Activated CD4-positive, alpha-beta memory T cell treated with anti-CD3 and anti-CD28 coated beads for 36 hours (primary cell): ENCODE measurements around the gene OSBPL5. TPM values are rescaled to one million over a fixed set of nuclear protein-coding genes. Genes with fewer than 3 reads are reported as not detected.

Experiments
- CTCF ChIA-PET: fragments of 350-600 bp; sonication (Branson Sonifier 250); formaldehyde crosslinking; loops from one replicate; lab custom pipeline; 2021; ENCODE audit warnings: antibody characterized with exemption, inconsistent platforms; lab: Charles Lee
- POLR2A ChIA-PET: fragments of 350-600 bp; sonication (Branson Sonifier 250); formaldehyde crosslinking; loops from one replicate; lab custom pipeline; 2021; ENCODE audit warnings: antibody characterized with exemption; lab: Charles Lee
- DNase-seq: peaks from one replicate; pipeline ENCODE4 v3.0.0-alpha.2; 2020
- H3K27ac Mint-ChIP-seq: one replicate; pipeline ENCODE4 v1.8.0; 2021; ENCODE audit warnings: mixed read lengths
- H3K27me3 Mint-ChIP-seq: one replicate; pipeline ENCODE4 v1.8.0; 2021; ENCODE audit warnings: mixed read lengths
- H3K36me3 Mint-ChIP-seq: one replicate; pipeline ENCODE4 v1.8.0; 2021; ENCODE audit warnings: mixed read lengths
- H3K4me1 Mint-ChIP-seq: one replicate; pipeline ENCODE4 v1.8.0; 2021; ENCODE audit warnings: low read depth, mixed read lengths
- H3K4me3 Mint-ChIP-seq: one replicate; pipeline ENCODE4 v1.8.0; 2021; ENCODE audit warnings: mild to moderate bottlenecking, mixed read lengths
- H3K9me3 Mint-ChIP-seq: one replicate; pipeline ENCODE4 v1.8.0; 2021; ENCODE audit warnings: mixed read lengths
- intact Hi-C: fragments of 100-400 bp; cut with micrococcal nuclease; formaldehyde crosslinking; loops from one replicate; pipeline ENCODE4 v1.15.1; 2023
- total RNA-seq, 2 experiments: library from RNA; stranded (reverse); gene quantifications; one replicate each; pipeline ENCODE4 v1.2.3, GENCODE V29; 2021

OSBPL5 gene
- total RNA-seq, 2 experiments from 2014 or later, result 4.6 to 4.7 TPM

DNA sequence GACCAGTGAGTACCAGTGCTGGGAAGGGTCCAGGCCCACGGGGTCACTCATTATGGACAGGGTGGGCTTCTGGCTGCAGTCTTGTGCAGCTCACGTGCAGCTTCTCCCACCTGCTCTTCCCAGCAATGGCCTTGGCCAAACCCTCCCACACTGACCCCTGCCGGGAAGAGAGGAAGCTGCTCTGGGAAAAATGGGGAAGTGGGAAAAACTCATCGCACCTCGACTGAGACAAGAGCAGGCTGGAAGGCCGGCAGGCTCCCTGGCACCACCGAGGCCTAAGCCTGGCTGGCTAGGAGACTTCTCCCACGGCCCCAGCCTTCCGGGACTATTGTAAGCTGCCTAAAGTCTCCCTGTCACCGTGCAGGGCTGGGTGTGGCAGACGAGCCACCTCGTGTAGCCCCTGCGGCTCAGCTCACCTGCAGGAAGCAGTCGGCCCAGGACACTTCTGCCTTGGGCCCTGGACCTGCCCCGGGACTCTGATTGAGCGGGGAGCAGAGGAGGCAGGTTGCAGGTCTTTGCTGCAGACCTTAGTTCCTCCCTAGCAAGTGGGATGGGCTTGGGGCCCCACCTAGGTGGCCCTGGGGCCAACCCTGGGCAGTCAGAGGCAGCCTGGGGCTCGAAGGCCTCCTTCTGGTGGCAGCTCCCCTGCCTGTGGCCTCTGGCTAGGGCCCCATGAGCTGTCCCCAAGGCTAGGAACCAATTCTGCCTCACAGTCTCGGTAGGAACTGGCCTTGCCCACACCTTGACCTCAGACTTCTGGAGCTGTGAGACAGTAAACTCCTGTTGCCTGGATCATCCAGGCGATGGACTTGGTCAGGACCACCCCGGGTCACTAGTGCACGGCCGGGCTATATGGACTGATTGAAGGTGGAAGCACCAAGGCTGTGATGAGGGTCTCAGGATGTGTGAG lies 30.4 kb upstream of the OSBPL5 start:
- CTCF ChIA-PET, result no interaction called here
- Mint-ChIP-seq H3K27ac (no peak overlapping the region), H3K4me3 (no peak overlapping the region), H3K4me1 (no peaks in the 10 kb centered on the region), H3K9me3 (no peaks in the 10 kb centered on the region), H3K27me3 (no peaks in the 10 kb centered on the region), H3K36me3 (no peaks in the 10 kb centered on the region)
- DNase-seq, result no peak
- POLR2A ChIA-PET, result no interaction called here
- intact Hi-C loops, result no loop called here

DNA sequence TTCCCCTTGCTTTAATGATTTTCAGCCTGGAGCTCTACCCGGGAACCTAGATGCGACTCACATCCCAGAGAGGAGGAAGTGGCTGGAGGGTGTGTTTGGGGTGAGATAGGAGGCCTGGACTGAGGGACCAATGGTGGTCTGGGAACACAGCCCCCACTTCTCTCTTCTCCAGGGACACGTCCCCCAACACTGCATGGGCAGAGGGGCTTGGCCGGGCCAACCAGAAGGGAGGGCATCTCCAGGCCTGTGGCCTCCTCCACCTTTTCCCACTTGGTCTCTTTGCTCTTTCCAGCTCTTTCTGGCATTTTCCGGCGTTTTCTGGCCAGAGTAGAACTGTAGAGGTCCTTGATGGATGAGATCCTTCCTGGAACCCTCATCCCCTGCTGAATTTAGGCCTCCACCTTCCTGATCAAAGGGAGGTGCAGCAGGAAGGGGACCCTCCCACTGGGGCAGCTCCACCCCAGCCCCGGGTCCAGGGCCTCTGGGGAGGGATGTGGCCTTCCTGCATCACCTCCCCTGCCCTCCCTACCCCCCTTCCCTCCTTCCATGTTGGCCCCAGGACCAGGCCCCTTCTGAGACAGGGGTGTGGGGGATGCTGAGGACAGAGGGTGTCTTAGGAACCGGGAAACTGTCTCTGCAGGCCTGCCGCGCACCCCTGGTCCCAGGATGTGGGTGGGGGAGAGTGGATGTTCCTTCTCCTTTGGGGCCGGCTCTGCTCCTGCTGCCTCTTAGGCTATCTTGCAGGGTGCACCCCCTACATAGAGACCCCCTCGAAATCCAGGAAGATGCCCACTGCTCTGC lies 29.1 kb upstream of the OSBPL5 start:
- no peaks in the 10 kb centered on the region for H3K9me3 Mint-ChIP-seq
- H3K4me3 Mint-ChIP-seq, result no peak overlapping the region
- H3K27me3 Mint-ChIP-seq, result no peaks in the 10 kb centered on the region
- H3K27ac Mint-ChIP-seq, result no peak overlapping the region
- no peak for DNase-seq
- no peaks in the 10 kb centered on the region for H3K4me1 Mint-ChIP-seq
- CTCF ChIA-PET, result no interaction called here
- POLR2A ChIA-PET, result no interaction called here
- no peaks in the 10 kb centered on the region for H3K36me3 Mint-ChIP-seq
- intact Hi-C loops, result no loop called here

DNA sequence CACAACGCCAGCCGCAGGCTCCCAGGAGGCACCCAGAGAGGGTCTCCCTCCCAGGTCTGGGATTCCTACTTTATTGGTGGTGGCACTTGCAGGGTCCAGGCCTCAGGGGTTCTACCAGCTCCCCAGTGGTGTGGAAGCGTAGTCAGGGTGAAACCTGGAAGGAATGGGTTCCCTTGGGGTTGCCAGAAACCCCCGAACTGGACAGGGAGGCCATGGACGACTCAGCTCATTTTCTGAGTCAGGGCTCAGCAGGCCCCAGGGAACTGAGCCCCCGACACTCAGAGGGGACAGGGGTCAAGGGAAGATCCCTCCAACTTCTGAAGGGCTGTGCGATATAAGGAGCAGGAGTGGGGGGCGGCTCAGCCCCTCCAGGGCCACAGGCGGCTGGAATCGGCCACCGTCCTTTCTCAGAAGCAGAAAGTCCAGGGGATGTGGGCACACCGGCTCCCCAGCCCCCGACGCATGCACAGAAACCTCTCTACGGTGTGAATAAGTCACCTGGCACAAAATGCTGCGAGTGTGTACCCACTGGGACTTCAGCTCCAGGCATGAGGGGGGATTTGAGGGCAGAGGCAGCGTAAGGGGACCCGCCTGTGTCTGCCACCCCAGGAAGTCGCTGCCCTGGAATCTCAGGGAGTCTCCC lies 28.4 kb upstream of the OSBPL5 start:
- DNase-seq, result no peak
- Mint-ChIP-seq H3K9me3 (no peaks in the 10 kb centered on the region), H3K27me3 (peaks cover under 1% of the 10 kb centered on the region), H3K36me3 (no peaks in the 10 kb centered on the region), H3K27ac (no peak overlapping the region), H3K4me1 (no peaks in the 10 kb centered on the region), H3K4me3 (no peak overlapping the region)
- POLR2A ChIA-PET, result no interaction called here
- intact Hi-C loops, result no loop called here
- CTCF ChIA-PET, result no interaction called here

DNA sequence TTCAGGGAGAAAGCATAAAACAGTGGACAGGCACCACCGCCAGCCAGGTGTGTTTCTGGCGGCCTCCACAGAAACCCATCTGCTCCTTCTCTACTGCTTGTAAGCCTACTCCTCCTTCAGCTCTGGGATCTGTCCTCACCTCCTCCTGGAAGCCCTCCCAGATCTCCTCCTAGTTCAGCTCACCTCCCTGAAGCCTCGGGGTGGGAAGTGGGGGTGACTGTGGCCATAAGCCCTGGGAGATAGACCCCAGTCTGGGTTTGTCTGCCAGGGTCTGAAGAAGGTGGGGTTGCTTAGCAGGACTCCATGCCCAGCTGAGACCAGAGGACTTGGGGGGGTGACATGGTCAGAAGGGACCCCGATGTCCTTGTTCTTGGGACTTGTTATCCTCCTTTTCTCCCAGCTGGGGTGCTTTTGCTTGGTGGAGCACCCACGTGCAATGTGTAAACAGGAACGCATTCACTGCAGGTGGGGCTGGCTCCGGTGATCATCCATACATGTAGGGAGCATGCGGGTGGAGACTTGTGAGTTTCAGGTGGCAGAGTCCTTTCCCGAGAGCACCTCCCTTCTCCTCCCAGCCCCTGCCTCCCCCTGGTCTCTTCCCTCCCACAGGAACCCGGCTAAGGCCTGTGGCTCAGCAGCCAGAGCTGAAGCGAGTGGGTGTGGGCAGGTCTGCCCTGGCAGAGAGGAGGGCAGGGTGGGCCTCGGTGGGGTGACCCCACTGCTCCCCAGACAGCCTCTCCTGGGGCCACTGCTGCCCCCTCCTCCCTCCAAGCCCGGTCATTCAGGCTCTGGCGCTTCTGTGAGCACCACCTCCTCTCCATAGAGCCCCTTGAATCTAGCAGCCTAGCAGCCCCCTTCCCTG lies 27.6 kb upstream of the OSBPL5 start:
- DNase-seq, result no peak
- Mint-ChIP-seq H3K36me3 (no peaks in the 10 kb centered on the region), H3K4me3 (no peak overlapping the region), H3K4me1 (no peaks in the 10 kb centered on the region), H3K27me3 (peaks cover 3% of the 10 kb centered on the region), H3K27ac (no peak overlapping the region), H3K9me3 (no peaks in the 10 kb centered on the region)
- ChIA-PET POLR2A (no interaction called here), CTCF (interaction anchor here (2.0 kb wide), 1 partner anchor 22 kb away, joined by 7 read pairs; no protein-coding TSS in a partner anchor)
- intact Hi-C loops, result no loop called here

DNA sequence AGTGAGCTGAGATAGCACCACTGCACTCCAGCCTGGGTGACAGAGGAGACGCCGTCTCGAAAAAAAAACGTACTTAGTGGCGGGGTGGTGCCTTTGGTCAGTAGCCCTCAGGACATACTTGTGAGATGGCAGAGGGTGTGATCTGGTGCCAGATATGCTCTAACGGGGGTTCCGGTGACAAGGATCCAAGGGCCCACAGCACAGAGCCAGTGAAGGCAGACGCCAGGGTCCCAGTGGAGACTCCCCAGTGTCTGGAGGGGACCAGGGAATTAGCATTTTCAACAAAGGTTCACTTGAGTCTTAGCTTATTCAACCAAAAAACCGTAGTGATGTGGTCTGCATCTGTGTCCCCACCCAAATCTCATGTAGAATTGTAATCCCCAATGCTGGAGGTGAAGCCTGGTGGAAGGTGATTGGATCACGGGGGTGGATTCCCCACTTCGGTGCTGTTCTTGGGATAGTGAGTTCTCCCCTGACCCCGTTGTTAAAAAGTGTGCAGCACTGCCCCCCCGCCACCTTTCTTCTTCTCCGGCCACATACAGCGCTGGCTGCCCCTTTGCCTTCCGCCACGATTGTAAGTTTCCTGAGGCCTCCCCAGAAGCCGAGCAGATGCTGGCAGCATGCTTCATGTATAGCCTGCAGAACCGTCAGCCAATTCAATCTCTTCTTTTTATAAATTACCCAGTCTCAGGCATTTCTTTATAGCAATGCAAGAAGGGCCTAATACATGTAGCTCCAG lies 26.6 kb upstream of the OSBPL5 start:
- no peaks in the 10 kb centered on the region for H3K36me3 Mint-ChIP-seq
- ChIA-PET CTCF (interaction anchor here (2.0 kb wide), 1 partner anchor 23 kb away, joined by 7 read pairs; no protein-coding TSS in a partner anchor), POLR2A (no interaction called here)
- H3K9me3 Mint-ChIP-seq, result no peaks in the 10 kb centered on the region
- no peaks in the 10 kb centered on the region for H3K4me1 Mint-ChIP-seq
- H3K27me3 Mint-ChIP-seq, result peaks cover 3% of the 10 kb centered on the region
- no peak for DNase-seq
- H3K4me3 Mint-ChIP-seq, result no peak overlapping the region
- intact Hi-C loops, result no loop called here
- H3K27ac Mint-ChIP-seq, result no peak overlapping the region

DNA sequence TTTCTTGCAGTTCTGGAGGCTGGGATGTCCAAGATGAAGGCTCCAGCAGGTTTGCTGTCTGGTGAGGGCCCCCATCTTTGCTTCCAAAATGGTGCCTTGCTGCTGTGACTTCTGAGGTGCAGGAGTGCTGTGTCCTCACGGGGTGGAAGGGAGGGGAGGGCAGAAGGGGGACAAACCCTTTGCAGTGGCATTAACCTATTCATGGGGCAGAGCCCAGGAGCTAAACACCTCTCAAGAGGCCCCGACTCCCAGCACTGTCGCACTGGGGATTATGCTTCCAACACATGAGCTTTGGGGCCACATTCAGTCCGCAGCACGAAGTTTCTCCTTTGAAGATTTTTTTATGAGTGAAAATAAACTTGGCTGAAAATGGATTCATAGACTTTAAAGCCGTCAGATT lies 25.5 kb upstream of the OSBPL5 start:
- intact Hi-C loops, result no loop called here
- Mint-ChIP-seq H3K27ac (no peak overlapping the region), H3K9me3 (no peaks in the 10 kb centered on the region), H3K4me1 (no peaks in the 10 kb centered on the region), H3K4me3 (no peak overlapping the region), H3K27me3 (peaks cover 3% of the 10 kb centered on the region), H3K36me3 (no peaks in the 10 kb centered on the region)
- CTCF ChIA-PET, result interaction anchor here (2.0 kb wide), 1 partner anchor 24 kb away, joined by 7 read pairs; no protein-coding TSS in a partner anchor
- POLR2A ChIA-PET, result no interaction called here
- DNase-seq, result no peak

DNA sequence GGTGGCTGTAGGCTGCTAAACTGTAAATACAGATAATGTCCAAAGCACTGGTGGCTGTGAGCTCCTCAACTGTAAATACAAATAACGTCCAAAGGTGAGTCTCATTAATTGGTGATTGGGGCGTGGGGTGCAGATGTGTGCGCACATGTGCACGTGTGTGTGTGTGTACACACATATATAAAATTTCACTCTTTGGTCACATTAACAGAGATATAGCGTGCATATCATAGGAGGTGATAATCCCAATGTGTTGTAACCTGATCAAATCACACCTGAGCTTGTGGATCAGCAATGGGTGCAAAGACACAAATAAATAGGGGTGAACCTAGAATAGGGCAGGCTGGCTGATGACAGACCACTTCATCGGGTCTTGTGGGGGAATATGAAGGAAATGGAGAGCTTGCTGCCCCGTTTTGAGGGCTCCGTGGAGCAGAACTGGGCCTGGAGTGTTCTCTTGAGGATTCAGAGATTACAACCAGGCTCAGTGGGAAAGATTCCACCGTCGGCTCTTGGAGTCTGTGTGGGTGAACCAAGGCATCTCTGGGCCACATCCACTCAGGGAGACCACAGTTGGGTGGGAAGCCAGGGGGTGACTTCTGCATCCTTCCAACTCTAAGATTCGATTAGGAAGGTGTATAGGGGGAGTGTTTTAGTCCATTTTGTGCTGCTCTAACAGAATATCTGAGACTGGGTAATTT lies 24.9 kb upstream of the OSBPL5 start:
- intact Hi-C loops, result no loop called here
- POLR2A ChIA-PET, result no interaction called here
- Mint-ChIP-seq H3K4me1 (no peaks in the 10 kb centered on the region), H3K27me3 (peaks cover 3% of the 10 kb centered on the region), H3K36me3 (no peaks in the 10 kb centered on the region), H3K27ac (no peak overlapping the region), H3K9me3 (no peaks in the 10 kb centered on the region), H3K4me3 (no peak overlapping the region)
- CTCF ChIA-PET, result no interaction called here
- no peak for DNase-seq

DNA sequence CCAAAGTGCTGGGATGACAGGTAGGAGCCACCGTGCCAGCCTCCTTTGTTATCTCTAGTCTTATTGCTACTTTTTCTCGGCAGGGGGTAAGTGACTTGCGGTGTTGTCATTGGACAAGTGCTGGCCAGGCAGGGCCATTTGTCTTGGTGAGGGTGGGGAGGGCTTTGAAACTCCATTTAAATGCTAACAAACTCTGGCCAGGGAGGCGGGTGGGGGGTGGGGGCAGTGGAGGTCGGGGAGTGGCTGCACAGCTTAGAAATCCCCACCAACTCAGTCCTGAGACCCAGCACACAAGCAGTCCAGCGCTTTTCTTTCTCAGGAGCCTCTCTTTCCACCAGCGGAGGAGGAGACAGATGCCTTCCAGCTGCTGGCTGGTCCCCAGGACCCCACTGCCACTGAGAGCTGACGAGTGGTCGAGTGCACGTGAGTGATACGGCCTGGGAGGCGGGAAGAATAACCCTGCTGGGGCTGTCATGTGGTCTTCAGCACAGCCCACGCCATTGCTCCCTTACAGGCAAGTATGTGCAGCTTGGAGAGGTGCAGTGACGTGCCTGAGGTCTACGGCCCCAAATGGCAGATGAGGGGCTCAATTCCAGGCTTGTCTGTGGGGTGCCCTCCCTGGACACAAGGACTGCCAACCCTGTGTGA lies 24.2 kb upstream of the OSBPL5 start:
- POLR2A ChIA-PET, result no interaction called here
- DNase-seq, result no peak
- CTCF ChIA-PET, result no interaction called here
- Mint-ChIP-seq H3K4me1 (no peaks in the 10 kb centered on the region), H3K27me3 (peaks cover 3% of the 10 kb centered on the region), H3K9me3 (no peaks in the 10 kb centered on the region), H3K27ac (no peak overlapping the region), H3K36me3 (no peaks in the 10 kb centered on the region), H3K4me3 (no peak overlapping the region)
- intact Hi-C loops, result no loop called here

DNA sequence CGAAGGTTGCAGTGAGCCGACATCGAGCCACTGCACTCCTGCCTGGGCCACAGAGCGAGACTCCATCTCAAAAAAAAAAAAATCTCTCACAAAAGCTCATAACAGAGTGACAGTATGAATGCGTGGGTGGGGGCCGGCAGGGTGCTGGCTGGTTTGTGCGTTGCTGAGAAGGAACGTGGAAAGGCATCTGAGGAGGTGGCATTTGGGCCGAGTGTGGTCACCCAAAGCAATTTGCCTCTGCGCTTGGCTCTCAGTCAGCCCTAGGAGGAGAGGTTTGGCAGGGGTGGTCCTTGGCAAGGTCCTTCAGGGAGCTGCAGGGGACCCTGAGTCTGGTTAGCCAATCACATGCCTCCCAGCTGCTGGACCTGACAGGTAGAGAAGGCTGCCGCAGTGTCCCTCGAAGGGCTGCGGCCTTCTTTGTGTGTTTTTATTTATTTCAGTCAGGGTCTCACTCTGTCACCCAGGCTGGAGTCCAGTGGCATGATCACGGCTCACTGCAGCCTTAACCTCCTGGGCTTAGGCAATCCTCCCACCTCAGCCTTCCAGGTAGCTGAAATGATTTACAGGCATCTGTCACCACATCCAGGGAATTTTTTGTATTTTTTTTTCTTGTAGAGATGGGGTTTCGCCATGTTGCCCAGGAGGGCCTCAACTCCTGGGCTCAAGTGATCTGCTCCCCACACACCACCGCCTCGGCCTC lies 23.5 kb upstream of the OSBPL5 start:
- DNase-seq, result peak; percentile 3
- intact Hi-C loops, result no loop called here
- ChIA-PET CTCF (no interaction called here), POLR2A (no interaction called here)
- Mint-ChIP-seq H3K36me3 (no peaks in the 10 kb centered on the region), H3K4me1 (no peaks in the 10 kb centered on the region), H3K27ac (no peak overlapping the region), H3K27me3 (peaks cover 3% of the 10 kb centered on the region), H3K4me3 (no peak overlapping the region), H3K9me3 (no peaks in the 10 kb centered on the region)
